Measurements from ENCODE around the gene RELL1.

GRCh38 chr4:37662861-37663390, 23.2 kb downstream of the RELL1 start:
- TF ChIP-seq EP300 (IDR thresholded peaks at IDR 0.05): no peak
- no peak for TF ChIP-seq POLR2A (IDR thresholded peaks at IDR 0.05)
- TF ChIP-seq CTCF (IDR thresholded peaks at IDR 0.05): no peak
- no peak for TF ChIP-seq POLR2AphosphoS5 (IDR thresholded peaks at IDR 0.05)

Data from stomach (tissue), 4 donors.